ENCODE results near the gene DAZAP1.
A peak's percentile ranks its signal among the peaks of the same experiment; 100 is the strongest.
"Not testable (repeated sequence)": the region's sequence is repeated elsewhere in the genome, so short reads cannot be mapped to it uniquely, and the experiment has no call there.

Gene DAZAP1

GRCh38 chr19:1426736-1427135, 19.4 kb downstream of the DAZAP1 start:
- no peak for DNase-seq

- no peak for DNase-seq
These were observed 20.0 kb downstream of the DAZAP1 start for GRCh38 chr19:1427221-1427920.

GRCh38 chr19:1428738-1429391, 21.5 kb downstream of the DAZAP1 start:
- DNase-seq, result no peak

- no peak for DNase-seq
These were observed 22.4 kb downstream of the DAZAP1 start for GRCh38 chr19:1429750-1430149.

- no peak for DNase-seq
These were observed 22.9 kb downstream of the DAZAP1 start for GRCh38 chr19:1430246-1430645.

- DNase-seq, result no peak
These were observed 24.5 kb downstream of the DAZAP1 start for GRCh38 chr19:1431759-1432506.

GRCh38 chr19:1432507-1432887, 25.1 kb downstream of the DAZAP1 start:
- DNase-seq, result no peak

- DNase-seq, result no peak
These were observed 26.0 kb downstream of the DAZAP1 start for GRCh38 chr19:1433119-1434039.

GRCh38 chr19:1434040-1434366, 26.6 kb downstream of the DAZAP1 start:
- no peak for DNase-seq

GRCh38 chr19:1434577-1435060, 27.2 kb downstream of the DAZAP1 start:
- DNase-seq, result no peak

- no peak for DNase-seq
These were observed 28.1 kb downstream of the DAZAP1 start for GRCh38 chr19:1435378-1435989.

GRCh38 chr19:1437609-1438008, 30.2 kb downstream of the DAZAP1 start:
- no peak for DNase-seq

- peak; percentile 40 for DNase-seq
These were observed 30.9 kb downstream of the DAZAP1 start, which contains the start of gene RPS15 for GRCh38 chr19:1438035-1438932. TSS of gene RPS15 (plus strand) at chr19:1438396. CDS start at chr19:1438426, 30 bp downstream.

GRCh38 chr19:1438933-1439354, 31.6 kb downstream of the DAZAP1 start:
- DNase-seq, result no peak

GRCh38 chr19:1439525-1440417, 32.4 kb downstream of the DAZAP1 start:
- DNase-seq, result not testable (repeated sequence)

GRCh38 chr19:1440418-1440801, 33.0 kb downstream of the DAZAP1 start:
- no peak for DNase-seq

GRCh38 chr19:1441022-1441426, 33.6 kb downstream of the DAZAP1 start:
- no peak for DNase-seq

GRCh38 chr19:1441677-1442438, 34.5 kb downstream of the DAZAP1 start:
- no peak for DNase-seq

Data from SIG-M5 (cell line).